Measurements from ENCODE around the gene APOBEC4. TPM values are rescaled to one million over a fixed set of nuclear protein-coding genes. Genes with fewer than 3 reads are reported as not detected.

Gene APOBEC4
- total and polyA plus RNA-seq, 2 of the 8 experiments (the other 6 are each of a cell fraction or from before 2014, with no cell fraction given): not detected

- no peak overlapping the region for H3K4me2 ChIP-seq (ENCODE audit: insufficient read depth in 1 of 2, low read depth in 2 of 2, low read length in 2 of 2)
- FAIRE-seq (no peak), DNase-seq (ENCODE audit: low read depth in 1 of 2, low spot score in 2 of 2) (no peak)
- no peak overlapping the region for H3K4ac ChIP-seq (replicated peaks; ENCODE audit: insufficient read length, low read depth, low read length)
- TF ChIP-seq CTCF (IDR thresholded peaks at IDR 0.05; ENCODE audit: control extremely low read depth in 1 of 3, insufficient read depth in 1 of 3, low read depth in 1 of 3, low read length in 3 of 3) (peak in 1 of 3 experiments; percentile 23; a peak in 1 of 4 replicates), SIRT6 (IDR thresholded peaks at IDR 0.05; ENCODE audit: low read length) (no peak), E2F6 (IDR thresholded peaks at IDR 0.05) (no peak), CBX8 (IDR thresholded peaks at IDR 0.05; ENCODE audit: borderline replicate concordance, low read depth, low read length) (no peak), TEAD4 (IDR thresholded peaks at IDR 0.05; ENCODE audit: low read depth, low read length) (no peak), RAD21 (IDR thresholded peaks at IDR 0.05 in 1 of 2, conservative IDR thresholded peaks at IDR 0.05 in 1 of 2; ENCODE audit: low read depth in 2 of 2, low read length in 2 of 2) (peak; percentile 32 to 40)
- H3K23ac ChIP-seq (ENCODE audit: insufficient read length): no peak overlapping the region
- no peak overlapping the region for H2BK12ac ChIP-seq (ENCODE audit: low read depth, low read length)
- ChIA-PET CTCF (ENCODE audit: partially characterized antibody) (interaction anchor here (0.6 to 1.3 kb wide), 10 partner anchors 10 to 331 kb away, joined by 3 to 7 read pairs (median 3); no protein-coding TSS in a partner anchor), POLR2A (ENCODE audit: partially characterized antibody) (interaction anchor here (1.0 kb wide), 1 partner anchor 9 kb away, joined by 3 read pairs; no protein-coding TSS in a partner anchor)
- no peaks in the 10 kb centered on the region for H3K36me3 ChIP-seq (ENCODE audit: control insufficient read depth in 2 of 4, insufficient read depth in 4 of 4, low read length in 3 of 4)
- H3K14ac ChIP-seq (ENCODE audit: insufficient read length): no peak overlapping the region
- no peak overlapping the region for H3K56ac ChIP-seq (replicated peaks; ENCODE audit: insufficient read length, low read depth, low read length)
- WGBS, 2 experiments (ENCODE audit: extremely low coverage in 1 of 2, insufficient coverage in 1 of 2, insufficient read length in 1 of 2, insufficient replicate concordance in 2 of 2, low coverage in 1 of 2, low lambda C conversion rate in 2 of 2, missing lambda C conversion rate in 1 of 2): 76% methylated on average over 5 of the region's 5 CpGs; no CpG with 5 or more reads in 1 of the 2 experiments
- no peaks in the 10 kb centered on the region for H3K23me2 ChIP-seq (ENCODE audit: low read depth, low read length)
- no peak overlapping the region for H4K5ac ChIP-seq (ENCODE audit: insufficient read length, low read depth, low read length)
- no peak overlapping the region for H2AFZ ChIP-seq (ENCODE audit: low read length)
- no peak overlapping the region for H4K91ac ChIP-seq (replicated peaks; ENCODE audit: insufficient read length, low read length)
- H3K9ac ChIP-seq (replicated peaks in 1 of 4; ENCODE audit: extremely low read depth in 1 of 4, low read depth in 3 of 4, low read length in 3 of 4): no peak overlapping the region
- no peak overlapping the region for H2BK120ac ChIP-seq (replicated peaks; ENCODE audit: low read depth, low read length)
- H3K9me3 ChIP-seq (ENCODE audit: insufficient read depth in 2 of 2, low read depth in 1 of 2, low read length in 1 of 2): no peaks in the 10 kb centered on the region
- no peak overlapping the region for H4K8ac ChIP-seq (ENCODE audit: extremely low read depth, insufficient read depth, low read length)
- H4K20me1 ChIP-seq (replicated peaks in 1 of 2; ENCODE audit: control insufficient read depth in 1 of 2, insufficient read depth in 2 of 2, low read length in 2 of 2): no peaks in the 10 kb centered on the region
- H3K18ac ChIP-seq (ENCODE audit: extremely low read depth, low read length): no peak overlapping the region
- H3K27me3 ChIP-seq (replicated peaks in 1 of 4; ENCODE audit: control insufficient read depth in 3 of 4, extremely low read depth in 1 of 4, insufficient read depth in 3 of 4, low read length in 3 of 4): no peaks in the 10 kb centered on the region
- no peak overlapping the region for H2AK5ac ChIP-seq (ENCODE audit: low read depth, low read length)
- no peaks in the 10 kb centered on the region for H3K4me1 ChIP-seq (replicated peaks in 1 of 4; ENCODE audit: control insufficient read depth in 3 of 4, insufficient read depth in 4 of 4, low read length in 3 of 4)
- no peak overlapping the region for H2BK15ac ChIP-seq (ENCODE audit: low read length)
- no peaks in the 10 kb centered on the region for H3K79me1 ChIP-seq (ENCODE audit: low read depth, low read length)
- H3K27ac ChIP-seq (ENCODE audit: low read depth, low read length): no peak overlapping the region
- H2BK20ac ChIP-seq (ENCODE audit: low read length): no peak overlapping the region
- H3K4me3 ChIP-seq (ENCODE audit: extremely low read depth in 1 of 4, insufficient read depth in 2 of 4, low read depth in 3 of 4, low read length in 4 of 4): no peak overlapping the region
- H2BK5ac ChIP-seq (ENCODE audit: low read depth, low read length): no peak overlapping the region
- H3K79me2 ChIP-seq (ENCODE audit: control insufficient read depth in 1 of 2, insufficient read depth in 2 of 2, low read length in 2 of 2): no peaks in the 10 kb centered on the region
Measured at GRCh38 chr1:183609313-183609712, 43.8 kb downstream of the APOBEC4 start.
